HEK293 (cell line): ENCODE data around the gene KRT15.

Experiments
- CTCF ChIA-PET: fragments of 350-600 bp; formaldehyde crosslinking; extraction: SDS; loops from one replicate; lab custom pipeline; 2021; ENCODE audit warnings: antibody characterized with exemption; lab: Yijun Ruan, JAX
- POLR2A ChIA-PET: fragments of 300-600 bp; formaldehyde crosslinking; extraction: SDS; loops from one replicate; lab custom pipeline; 2020; ENCODE audit warnings: antibody characterized with exemption, inconsistent platforms; lab: Yijun Ruan, JAX
- H3K27ac ChIP-seq: fragments of 200-500 bp; sonication (Bioruptor generic); 2 replicates; pipeline ENCODE4 v1.5.1; 2014; ENCODE audit warnings: low read depth, low read length, control low read depth, inconsistent platforms; ENCODE audit errors: extremely low read depth
- H3K36me3 ChIP-seq, 2 experiments: fragments of 200-500 bp in 1 of 2; sonication (Bioruptor generic) in 1 of 2; 1 replicate in 1 of 2; 2 replicates in 1 of 2; pipeline ENCODE4 v1.5.1; 2014 to 2017; ENCODE audit warnings: inconsistent platforms in 2 of 2, low read length in 2 of 2; ENCODE audit not compliant: control insufficient read depth in 2 of 2, insufficient read depth in 1 of 2
- H3K4me1 ChIP-seq: fragments of 200-500 bp; sonication (Bioruptor generic); 2 replicates; pipeline ENCODE4 v1.5.1; 2014; ENCODE audit warnings: mild to moderate bottlenecking, low read length, inconsistent platforms; ENCODE audit not compliant: control insufficient read depth, insufficient read depth
- H3K4me3 ChIP-seq: 2 replicates; pipeline ENCODE4 v1.5.1; 2011; ENCODE audit warnings: low read depth, mild to moderate bottlenecking, control low read depth, low read length, moderate library complexity
- H3K9me3 ChIP-seq: fragments of 200-500 bp; sonication (Bioruptor generic); 2 replicates; pipeline ENCODE4 v1.5.1; 2014; ENCODE audit warnings: low read depth, low read length, inconsistent platforms; ENCODE audit not compliant: control insufficient read depth, insufficient read depth
- EGR2 ChIP-seq: fragments of 450-650 bp; formaldehyde crosslinking; IDR thresholded peaks from 2 replicates; pipeline ENCODE4 v1.5.1; 2016; ENCODE audit warnings: low read depth, missing biosample characterization, missing genetic modification characterization
- SCRT1 ChIP-seq: fragments of 450-650 bp; formaldehyde crosslinking; IDR thresholded peaks from 2 replicates; pipeline ENCODE4 v1.5.1; 2016; ENCODE audit warnings: missing biosample characterization, missing genetic modification characterization, borderline replicate concordance
- TRIM28 ChIP-seq: IDR thresholded peaks from 2 replicates; pipeline ENCODE4 v1.6.1; 2011; ENCODE audit warnings: low read length, control low read depth, borderline replicate concordance
- TSHZ1 ChIP-seq: fragments of 450-650 bp; formaldehyde crosslinking; IDR thresholded peaks from 2 replicates; pipeline ENCODE4 v1.5.1; 2016; ENCODE audit warnings: missing biosample characterization, missing genetic modification characterization, borderline replicate concordance
- WT1 ChIP-seq: fragments of 450-650 bp; formaldehyde crosslinking; IDR thresholded peaks from 2 replicates; pipeline ENCODE4 v1.5.1; 2016; ENCODE audit warnings: missing biosample characterization, missing genetic modification characterization
- ZBTB11 ChIP-seq: fragments of 450-650 bp; formaldehyde crosslinking; conservative IDR thresholded peaks from 2 replicates; pipeline ENCODE4 v1.5.1; 2016; ENCODE audit warnings: low read depth, missing biosample characterization, missing genetic modification characterization
- ZFHX2 ChIP-seq: fragments of 450-650 bp; formaldehyde crosslinking; conservative IDR thresholded peaks from 2 replicates; pipeline ENCODE4 v1.5.1; 2016; ENCODE audit warnings: missing biosample characterization, missing genetic modification characterization
- ZNF266 ChIP-seq: fragments of 450-650 bp; formaldehyde crosslinking; IDR thresholded peaks from 2 replicates; pipeline ENCODE4 v1.5.1; 2016; ENCODE audit warnings: missing biosample characterization, missing genetic modification characterization, low read depth
- ZNF394 ChIP-seq: fragments of 450-650 bp; formaldehyde crosslinking; IDR thresholded peaks from 2 replicates; pipeline ENCODE4 v1.5.1; 2016; ENCODE audit warnings: missing biosample characterization, missing genetic modification characterization, mild to moderate bottlenecking, moderate library complexity, borderline replicate concordance
- ZNF449 ChIP-seq: fragments of 450-650 bp; formaldehyde crosslinking; IDR thresholded peaks from 2 replicates; pipeline ENCODE4 v1.5.1; 2017; ENCODE audit warnings: missing biosample characterization, mild to moderate bottlenecking, missing genetic modification characterization, moderate library complexity
- ZNF501 ChIP-seq: fragments of 450-650 bp; formaldehyde crosslinking; IDR thresholded peaks from 2 replicates; pipeline ENCODE4 v1.5.1; 2016; ENCODE audit warnings: missing biosample characterization, missing genetic modification characterization
- ZNF548 ChIP-seq: fragments of 450-650 bp; formaldehyde crosslinking; IDR thresholded peaks from 2 replicates; pipeline ENCODE4 v1.5.1; 2016; ENCODE audit warnings: missing biosample characterization, missing genetic modification characterization
- ZNF558 ChIP-seq: fragments of 450-650 bp; formaldehyde crosslinking; IDR thresholded peaks from 2 replicates; pipeline ENCODE4 v1.5.1; 2016; ENCODE audit warnings: missing biosample characterization, missing genetic modification characterization
- ZNF747 ChIP-seq: fragments of 450-650 bp; formaldehyde crosslinking; IDR thresholded peaks from 2 replicates; pipeline ENCODE4 v1.5.1; 2016; ENCODE audit warnings: missing biosample characterization, missing genetic modification characterization

Gene KRT15

GRCh38 chr17:41547378-41547841 is 28.7 kb upstream of the KRT15 start:
- Histone ChIP-seq H3K4me3 (no peak overlapping the region), H3K4me1 (no peaks in the 10 kb centered on the region), H3K36me3 (no peaks in the 10 kb centered on the region), H3K27ac (no peak overlapping the region), H3K9me3 (no peaks in the 10 kb centered on the region)
- ChIA-PET POLR2A (interaction anchor here (0.6 to 1.1 kb wide), 3 partner anchors 19 to 141 kb away, joined by 3 to 7 read pairs (median 6); partner anchors contain the start of genes EIF1 and KRT19), CTCF (interaction anchor here (0.6 to 16.6 kb wide), 18 partner anchors 10 to 927 kb away, joined by 3 to 546 read pairs (median 43); partner anchors contain the start of genes KRT13, KRT19, KRT36 and KRT9)
- TF ChIP-seq ZNF747 (tag by site-specific recombination): no peak
- no peak for TF ChIP-seq SCRT1 (tag by site-specific recombination)
- no peak for TF ChIP-seq ZBTB11 (tag by site-specific recombination)
- peak; percentile 82; the same call in 1 of the 2 replicates for TF ChIP-seq ZNF548 (tag by site-specific recombination)
- TF ChIP-seq TSHZ1 (tag by site-specific recombination): no peak
- no peak for TF ChIP-seq ZNF394
- no peak for TF ChIP-seq ZNF266 (tag by site-specific recombination)
- TF ChIP-seq, all 188 proteins: peak for 1

- H3K4me1 ChIP-seq: no peaks in the 10 kb centered on the region
- H3K9me3 ChIP-seq: no peaks in the 10 kb centered on the region
- TF ChIP-seq TRIM28: peak; percentile 38; the same call in 1 of the 2 replicates
- TF ChIP-seq ZNF558 (tag by site-specific recombination): no peak
- 0 out of 2 replicates have a peak, but pooled peaks have one; percentile 34 for TF ChIP-seq ZNF449 (tag by site-specific recombination)
- no peak overlapping the region for H3K4me3 ChIP-seq
- no peak overlapping the region for H3K27ac ChIP-seq
- ChIA-PET POLR2A (interaction anchor here (1.1 kb wide), 1 partner anchor 142 kb away, joined by 3 read pairs; the partner anchor contains the start of gene EIF1), CTCF (interaction anchor here (0.6 to 16.6 kb wide), 7 partner anchors 10 to 303 kb away, joined by 3 to 546 read pairs (median 4); no protein-coding TSS in a partner anchor)
- no peaks in the 10 kb centered on the region for H3K36me3 ChIP-seq
These were observed 28.1 kb upstream of the KRT15 start for GRCh38 chr17:41546819-41547218.

GRCh38 chr17:41545829-41546410 is 27.2 kb upstream of the KRT15 start:
- TF ChIP-seq EGR2 (peak; percentile 90), ZNF501 (tag by site-specific recombination) (no peak), WT1 (tag by site-specific recombination) (no peak), ZFHX2 (tag by site-specific recombination) (peak; percentile 75)
- Histone ChIP-seq H3K9me3 (no peaks in the 10 kb centered on the region), H3K36me3 (no peaks in the 10 kb centered on the region), H3K4me3 (no peak overlapping the region), H3K4me1 (no peaks in the 10 kb centered on the region), H3K27ac (no peak overlapping the region)
- CTCF ChIA-PET: interaction anchor here (0.6 to 16.6 kb wide), 6 partner anchors 24 to 730 kb away, joined by 3 to 546 read pairs (median 10); no protein-coding TSS in a partner anchor
- POLR2A ChIA-PET: no interaction called here
